ENCODE measurements around the gene RYR1. TPM values are rescaled to one million over a fixed set of nuclear protein-coding genes. Genes with fewer than 3 reads are reported as not detected.

RYR1 gene
- total RNA-seq, 1 donor, result under 0.01 TPM

DNA sequence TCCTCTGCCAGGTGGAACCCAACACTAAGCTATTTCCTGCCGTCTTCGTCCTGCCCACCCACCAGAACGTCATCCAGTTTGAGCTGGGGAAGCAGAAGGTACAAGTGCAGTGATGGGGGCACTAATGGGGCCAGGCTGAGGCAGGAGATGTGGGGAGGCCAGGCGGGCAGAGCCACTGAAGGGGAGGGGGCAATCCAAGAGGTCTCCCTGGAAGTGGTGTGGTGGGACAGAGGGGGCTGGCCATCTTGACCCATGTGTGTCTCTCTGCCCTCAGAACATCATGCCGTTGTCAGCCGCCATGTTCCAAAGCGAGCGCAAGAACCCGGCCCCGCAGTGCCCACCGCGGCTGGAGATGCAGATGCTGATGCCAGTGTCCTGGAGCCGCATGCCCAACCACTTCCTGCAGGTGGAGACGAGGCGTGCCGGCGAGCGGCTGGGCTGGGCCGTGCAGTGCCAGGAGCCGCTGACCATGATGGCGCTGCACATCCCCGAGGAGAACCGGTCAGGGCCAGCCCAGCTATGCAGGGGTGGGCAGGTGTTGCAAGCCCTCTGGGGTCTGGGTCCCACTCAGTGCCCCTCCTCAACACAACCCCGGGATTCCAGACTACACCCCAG lies 49.6 kb downstream of the RYR1 start:
- Histone ChIP-seq H3K4me2 (ENCODE audit: insufficient read depth, low read length) (no peak overlapping the region), H3K36me3 (ENCODE audit: insufficient read depth, low read length) (no peaks in the 10 kb centered on the region), H4K20me1 (ENCODE audit: insufficient read depth, low read length) (no peaks in the 10 kb centered on the region), H3K4me3 (ENCODE audit: insufficient read depth, low read length) (no peak overlapping the region), H3K4me1 (ENCODE audit: insufficient read depth, low read length) (no peaks in the 10 kb centered on the region), H3K27ac (ENCODE audit: low read depth, low read length) (no peak overlapping the region), H2AFZ (ENCODE audit: low read length) (no peak overlapping the region), H3K27me3 (ENCODE audit: insufficient read depth, low read length) (no peaks in the 10 kb centered on the region), H3K9me3 (ENCODE audit: low read depth, low read length) (no peaks in the 10 kb centered on the region), H3K79me2 (ENCODE audit: insufficient read depth, low read length) (no peaks in the 10 kb centered on the region)
- DNase-seq (ENCODE audit: insufficient read length, low spot score, missing footprints), result peak; percentile 43
- TF ChIP-seq, protein P1, sequence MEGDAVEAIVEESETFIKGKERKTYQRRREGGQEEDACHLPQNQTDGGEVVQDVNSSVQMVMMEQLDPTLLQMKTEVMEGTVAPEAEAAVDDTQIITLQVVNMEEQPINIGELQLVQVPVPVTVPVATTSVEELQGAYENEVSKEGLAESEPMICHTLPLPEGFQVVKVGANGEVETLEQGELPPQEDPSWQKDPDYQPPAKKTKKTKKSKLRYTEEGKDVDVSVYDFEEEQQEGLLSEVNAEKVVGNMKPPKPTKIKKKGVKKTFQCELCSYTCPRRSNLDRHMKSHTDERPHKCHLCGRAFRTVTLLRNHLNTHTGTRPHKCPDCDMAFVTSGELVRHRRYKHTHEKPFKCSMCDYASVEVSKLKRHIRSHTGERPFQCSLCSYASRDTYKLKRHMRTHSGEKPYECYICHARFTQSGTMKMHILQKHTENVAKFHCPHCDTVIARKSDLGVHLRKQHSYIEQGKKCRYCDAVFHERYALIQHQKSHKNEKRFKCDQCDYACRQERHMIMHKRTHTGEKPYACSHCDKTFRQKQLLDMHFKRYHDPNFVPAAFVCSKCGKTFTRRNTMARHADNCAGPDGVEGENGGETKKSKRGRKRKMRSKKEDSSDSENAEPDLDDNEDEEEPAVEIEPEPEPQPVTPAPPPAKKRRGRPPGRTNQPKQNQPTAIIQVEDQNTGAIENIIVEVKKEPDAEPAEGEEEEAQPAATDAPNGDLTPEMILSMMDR (IDR thresholded peaks at IDR 0.05; ENCODE audit: extremely low read depth, low read depth, low read length), result no peak

DNA sequence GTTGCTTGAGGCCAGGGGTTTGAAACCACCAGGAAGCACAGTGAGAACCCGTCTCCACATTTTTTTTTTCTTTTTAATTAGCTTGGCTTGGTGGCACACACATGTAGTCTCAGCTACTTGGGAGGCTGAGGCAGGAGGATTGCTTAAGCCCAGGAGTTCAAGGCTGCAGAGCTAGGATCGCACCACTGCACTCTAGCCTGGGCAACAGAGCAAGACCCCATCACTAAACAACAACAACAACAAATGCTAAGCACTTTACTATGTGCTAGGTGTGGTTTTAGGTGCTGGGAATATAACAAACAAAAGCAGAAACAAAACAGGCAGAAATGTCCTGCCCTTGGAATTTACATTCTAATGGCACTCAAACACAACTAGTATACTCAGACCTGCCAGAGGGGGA lies 51.3 kb downstream of the RYR1 start:
- Histone ChIP-seq H4K20me1 (ENCODE audit: insufficient read depth, low read length) (no peaks in the 10 kb centered on the region), H2AFZ (ENCODE audit: low read length) (no peak overlapping the region), H3K27ac (ENCODE audit: low read depth, low read length) (no peak overlapping the region), H3K4me1 (ENCODE audit: insufficient read depth, low read length) (no peaks in the 10 kb centered on the region), H3K36me3 (ENCODE audit: insufficient read depth, low read length) (no peaks in the 10 kb centered on the region), H3K4me2 (ENCODE audit: insufficient read depth, low read length) (no peak overlapping the region), H3K9me3 (ENCODE audit: low read depth, low read length) (no peaks in the 10 kb centered on the region), H3K4me3 (ENCODE audit: insufficient read depth, low read length) (no peak overlapping the region), H3K79me2 (ENCODE audit: insufficient read depth, low read length) (no peaks in the 10 kb centered on the region), H3K27me3 (ENCODE audit: insufficient read depth, low read length) (no peaks in the 10 kb centered on the region)
- TF ChIP-seq, protein P1 (IDR thresholded peaks at IDR 0.05; ENCODE audit: extremely low read depth, low read depth, low read length), result no peak
- DNase-seq (ENCODE audit: insufficient read length, low spot score, missing footprints), result no peak

DNA sequence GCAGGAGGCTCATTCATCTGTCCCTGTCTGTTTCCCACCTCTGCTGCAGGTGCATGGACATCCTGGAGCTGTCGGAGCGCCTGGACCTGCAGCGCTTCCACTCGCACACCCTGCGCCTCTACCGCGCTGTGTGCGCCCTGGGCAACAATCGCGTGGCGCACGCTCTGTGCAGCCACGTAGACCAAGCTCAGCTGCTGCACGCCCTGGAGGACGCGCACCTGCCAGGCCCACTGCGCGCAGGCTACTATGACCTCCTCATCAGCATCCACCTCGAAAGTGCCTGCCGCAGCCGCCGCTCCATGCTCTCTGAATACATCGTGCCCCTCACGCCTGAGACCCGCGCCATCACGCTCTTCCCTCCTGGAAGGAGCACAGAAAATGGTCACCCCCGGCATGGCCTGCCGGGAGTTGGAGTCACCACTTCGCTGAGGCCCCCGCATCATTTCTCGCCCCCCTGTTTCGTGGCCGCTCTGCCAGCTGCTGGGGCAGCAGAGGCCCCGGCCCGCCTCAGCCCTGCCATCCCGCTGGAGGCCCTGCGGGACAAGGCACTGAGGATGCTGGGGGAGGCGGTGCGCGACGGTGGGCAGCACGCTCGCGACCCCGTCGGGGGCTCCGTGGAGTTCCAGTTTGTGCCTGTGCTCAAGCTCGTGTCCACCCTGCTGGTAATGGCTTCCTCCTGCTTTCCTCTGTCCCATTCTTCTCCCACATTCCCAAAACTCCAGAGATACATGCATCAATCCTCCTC lies 52.2 kb downstream of the RYR1 start:
- DNase-seq (ENCODE audit: insufficient read length, low spot score, missing footprints), result peak; percentile 32
- Histone ChIP-seq H3K79me2 (ENCODE audit: insufficient read depth, low read length) (no peaks in the 10 kb centered on the region), H3K4me3 (ENCODE audit: insufficient read depth, low read length) (no peak overlapping the region), H2AFZ (ENCODE audit: low read length) (no peak overlapping the region), H3K9me3 (ENCODE audit: low read depth, low read length) (no peaks in the 10 kb centered on the region), H3K36me3 (ENCODE audit: insufficient read depth, low read length) (no peaks in the 10 kb centered on the region), H3K4me1 (ENCODE audit: insufficient read depth, low read length) (no peaks in the 10 kb centered on the region), H3K27ac (ENCODE audit: low read depth, low read length) (no peak overlapping the region), H4K20me1 (ENCODE audit: insufficient read depth, low read length) (no peaks in the 10 kb centered on the region), H3K27me3 (ENCODE audit: insufficient read depth, low read length) (no peaks in the 10 kb centered on the region), H3K4me2 (ENCODE audit: insufficient read depth, low read length) (no peak overlapping the region)
- TF ChIP-seq, protein P1 (IDR thresholded peaks at IDR 0.05; ENCODE audit: extremely low read depth, low read depth, low read length), result no peak

DNA sequence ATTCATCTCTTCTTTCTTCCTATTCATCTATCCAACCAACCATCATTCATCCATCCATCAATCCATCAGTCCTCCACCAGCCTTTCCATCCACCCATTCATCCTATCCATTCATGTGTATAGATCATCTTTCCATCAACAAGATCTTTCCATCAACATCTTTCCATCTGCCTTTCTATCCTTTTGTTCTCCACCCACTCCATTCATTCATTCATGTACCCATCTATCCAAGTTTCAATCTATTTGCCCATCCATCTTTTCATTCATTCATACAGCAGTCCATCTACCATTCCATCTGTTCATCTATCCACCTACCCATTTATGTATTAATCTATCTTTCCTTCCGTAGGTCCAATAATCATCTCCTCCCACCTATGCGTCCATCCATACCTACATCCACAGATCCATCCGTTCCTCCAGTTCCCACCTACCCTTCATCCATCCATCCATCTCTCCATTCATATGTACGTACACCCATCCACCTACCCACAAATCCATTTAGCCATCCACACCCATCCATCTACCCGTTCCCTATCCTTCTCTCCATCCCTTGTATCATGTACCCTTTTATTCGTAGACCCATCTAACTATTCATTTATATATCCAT lies 53.3 kb downstream of the RYR1 start:
- H3K36me3 ChIP-seq (ENCODE audit: insufficient read depth, low read length), result no peaks in the 10 kb centered on the region

More for the DNA sequence above, 53.3 kb downstream of the RYR1 start:
- Histone ChIP-seq H3K79me2 (ENCODE audit: insufficient read depth, low read length) (no peaks in the 10 kb centered on the region), H3K27me3 (ENCODE audit: insufficient read depth, low read length) (no peaks in the 10 kb centered on the region), H3K4me2 (ENCODE audit: insufficient read depth, low read length) (no peak overlapping the region), H4K20me1 (ENCODE audit: insufficient read depth, low read length) (no peaks in the 10 kb centered on the region), H3K4me1 (ENCODE audit: insufficient read depth, low read length) (no peaks in the 10 kb centered on the region), H3K9me3 (ENCODE audit: low read depth, low read length) (no peaks in the 10 kb centered on the region), H2AFZ (ENCODE audit: low read length) (no peak overlapping the region), H3K27ac (ENCODE audit: low read depth, low read length) (no peak overlapping the region), H3K4me3 (ENCODE audit: insufficient read depth, low read length) (no peak overlapping the region)
- DNase-seq (ENCODE audit: insufficient read length, low spot score, missing footprints), result peak; percentile 53
- TF ChIP-seq, protein P1 (IDR thresholded peaks at IDR 0.05; ENCODE audit: extremely low read depth, low read depth, low read length), result no peak
